ENCODE results near the gene CDIP1. TPM values are rescaled to one million over a fixed set of nuclear protein-coding genes. Genes with fewer than 3 reads are reported as not detected.

Gene CDIP1
- total RNA-seq, 4 donors from 2014 or later: 7.3 to 18.3 (median 8.6) TPM

DNA sequence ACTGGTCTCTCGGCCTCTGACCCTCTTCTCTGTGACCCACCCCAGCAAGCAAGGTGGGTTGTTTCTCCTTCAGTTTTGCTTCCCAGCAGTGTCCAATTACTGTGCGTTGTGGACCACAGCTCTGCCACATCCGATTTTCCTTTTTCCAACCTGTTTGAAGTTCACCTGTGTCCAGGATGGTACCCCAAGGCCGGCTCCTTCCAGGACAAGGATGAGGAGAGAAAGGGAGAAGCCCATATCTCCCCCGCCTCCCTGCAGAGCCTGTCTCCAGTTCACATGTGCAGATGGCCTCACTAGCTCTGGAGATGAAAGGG is 77.7 kb downstream of the CDIP1 start:
- TF ChIP-seq, protein P1, sequence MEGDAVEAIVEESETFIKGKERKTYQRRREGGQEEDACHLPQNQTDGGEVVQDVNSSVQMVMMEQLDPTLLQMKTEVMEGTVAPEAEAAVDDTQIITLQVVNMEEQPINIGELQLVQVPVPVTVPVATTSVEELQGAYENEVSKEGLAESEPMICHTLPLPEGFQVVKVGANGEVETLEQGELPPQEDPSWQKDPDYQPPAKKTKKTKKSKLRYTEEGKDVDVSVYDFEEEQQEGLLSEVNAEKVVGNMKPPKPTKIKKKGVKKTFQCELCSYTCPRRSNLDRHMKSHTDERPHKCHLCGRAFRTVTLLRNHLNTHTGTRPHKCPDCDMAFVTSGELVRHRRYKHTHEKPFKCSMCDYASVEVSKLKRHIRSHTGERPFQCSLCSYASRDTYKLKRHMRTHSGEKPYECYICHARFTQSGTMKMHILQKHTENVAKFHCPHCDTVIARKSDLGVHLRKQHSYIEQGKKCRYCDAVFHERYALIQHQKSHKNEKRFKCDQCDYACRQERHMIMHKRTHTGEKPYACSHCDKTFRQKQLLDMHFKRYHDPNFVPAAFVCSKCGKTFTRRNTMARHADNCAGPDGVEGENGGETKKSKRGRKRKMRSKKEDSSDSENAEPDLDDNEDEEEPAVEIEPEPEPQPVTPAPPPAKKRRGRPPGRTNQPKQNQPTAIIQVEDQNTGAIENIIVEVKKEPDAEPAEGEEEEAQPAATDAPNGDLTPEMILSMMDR (IDR thresholded peaks at IDR 0.05; ENCODE audit: low read depth): no peak

Other genes with a start within 250 kb of the CDIP1 start
- gene GLIS2, start 222.7 kb downstream of the CDIP1 start, total RNA-seq: 1 to 10 TPM in 2 of 4 donors, under 1 TPM in 2; 0.85 to 2.1 (median 1.5) TPM
- gene PAM16, start 187.5 kb downstream of the CDIP1 start, total RNA-seq: 10 to 100 TPM; 15.3 to 52.0 (median 34.5) TPM
- 10 to 100 TPM; 13.7 to 34.9 (median 22.3) TPM for gene VASN, start 166.9 kb downstream of the CDIP1 start, total RNA-seq
- 10 to 100 TPM; 15.5 to 40.9 (median 24.7) TPM for gene CORO7, start 122.2 kb downstream of the CDIP1 start, total RNA-seq
- 10 to 100 TPM; 24.8 to 42.4 (median 31.8) TPM for gene DNAJA3, start 112.9 kb downstream of the CDIP1 start, total RNA-seq
- gene NMRAL1, start 64.1 kb downstream of the CDIP1 start, total RNA-seq: 10 to 100 TPM; 29.0 to 55.6 (median 42.1) TPM
- 100 to 1,000 TPM in 1 of 4 donors, 10 to 100 TPM in 3; 57.8 to 131 (median 88.8) TPM for gene HMOX2, start 62.4 kb downstream of the CDIP1 start, total RNA-seq
- gene C16orf96, start 17.6 kb upstream of the CDIP1 start, total RNA-seq: 1 to 10 TPM in 1 of 4 donors, not detected in 3; 1.1 TPM
- gene UBALD1, start 76.1 kb upstream of the CDIP1 start, total RNA-seq: 1 to 10 TPM; 1.7 to 7.0 (median 4.2) TPM
- 10 to 100 TPM; 21.2 to 44.5 (median 25.2) TPM for gene MGRN1, start 86.1 kb upstream of the CDIP1 start, total RNA-seq
- 10 to 100 TPM; 11.7 to 38.8 (median 16.7) TPM for gene NUDT16L1, start 154.8 kb upstream of the CDIP1 start, total RNA-seq
- 10 to 100 TPM in 3 of 4 donors, 1 to 10 TPM in 1; 9.3 to 21.5 (median 13.2) TPM for gene ANKS3, start 195.5 kb upstream of the CDIP1 start, total RNA-seq
- 1 to 10 TPM in 2 of 4 donors, under 1 TPM in 2; 0.44 to 1.6 (median 0.91) TPM for gene DNAAF8, start 195.8 kb upstream of the CDIP1 start, total RNA-seq
- gene ZNF500, start 228.4 kb upstream of the CDIP1 start, total RNA-seq: 10 to 100 TPM in 1 of 4 donors, 1 to 10 TPM in 3; 3.8 to 11.7 (median 8.2) TPM
- not detected for gene SEPTIN12, start 249.6 kb upstream of the CDIP1 start, total RNA-seq